Transverse colon (tissue), 4 donors: ENCODE results near the gene ZNF74.

Source experiments
- CTCF ChIP-seq, 5 experiments: fragments of 200-600 bp in 3 of 5; fragments of 450-650 bp in 2 of 5; sonication (generic) in 3 of 5; IDR thresholded peaks; 1 replicate in 2 of 5; 2 replicates in 3 of 5; pipeline ENCODE4 v1.5.1; 2016 to 2017; ENCODE audit warnings: antibody characterized with exemption in 5 of 5, inconsistent platforms in 3 of 5, mild to moderate bottlenecking in 2 of 5, moderate library complexity in 1 of 5
- EP300 ChIP-seq: sonication (generic); formaldehyde crosslinking; IDR thresholded peaks from one replicate; pipeline ENCODE4 v1.6.1; 2017; ENCODE audit warnings: antibody characterized with exemption, low read depth
- POLR2A ChIP-seq: fragments of 450-650 bp; IDR thresholded peaks from one replicate; pipeline ENCODE4 v1.6.1; 2016; ENCODE audit warnings: antibody characterized with exemption, mild to moderate bottlenecking, moderate library complexity
- POLR2AphosphoS5 ChIP-seq, 3 donors: sonication (generic); formaldehyde crosslinking; IDR thresholded peaks; one replicate each; pipeline ENCODE4 v1.6.1; 2016; ENCODE audit warnings: antibody characterized with exemption in 3 of 3

DNA sequence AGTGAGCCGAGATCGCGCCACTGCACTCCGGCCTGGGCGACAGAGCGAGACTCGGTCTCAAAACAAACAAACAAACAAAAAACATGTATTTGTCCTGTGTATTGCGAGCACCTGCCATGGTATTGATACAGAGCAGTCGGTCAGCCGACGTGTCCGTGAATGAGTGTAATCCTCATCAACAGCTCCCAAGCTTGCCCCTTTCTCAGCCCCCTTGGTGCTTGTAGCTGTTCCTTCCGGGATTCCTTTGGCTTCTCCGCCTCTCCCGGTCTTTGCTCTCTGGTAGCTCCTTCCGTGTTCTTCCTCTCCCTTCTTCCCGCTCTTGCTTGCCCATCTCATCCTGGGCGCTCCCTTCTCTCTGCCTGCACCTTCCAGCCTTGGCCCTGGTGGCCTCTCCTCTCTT lies 10.9 kb downstream of the ZNF74 start:
- TF ChIP-seq CTCF (IDR thresholded peaks at IDR 0.05) (no peak), POLR2AphosphoS5 (IDR thresholded peaks at IDR 0.05) (no peak), EP300 (no peak), POLR2A (no peak)
